HUES64 (cell line): Measurements from ENCODE around the gene PIK3R6.

ENCODE experiments used
- H3K27ac ChIP-seq: 2 replicates; pipeline ENCODE4 v1.7.0; 2013; ENCODE audit warnings: low read depth, low read length, inconsistent platforms
- H3K27me3 ChIP-seq: 2 replicates; pipeline ENCODE4 v1.6.1; 2013; ENCODE audit warnings: mild to moderate bottlenecking, low read length; ENCODE audit not compliant: insufficient read depth
- H3K36me3 ChIP-seq: 2 replicates; pipeline ENCODE4 v1.6.1; 2013; ENCODE audit warnings: mild to moderate bottlenecking, low read length; ENCODE audit not compliant: insufficient read depth
- H3K4me1 ChIP-seq: 2 replicates; pipeline ENCODE4 v1.6.1; 2013; ENCODE audit warnings: mild to moderate bottlenecking, low read length, moderate library complexity; ENCODE audit not compliant: insufficient read depth
- H3K4me3 ChIP-seq: 2 replicates; pipeline ENCODE4 v1.5.1; 2013; ENCODE audit warnings: mild to moderate bottlenecking, low read length, moderate library complexity
- H3K9ac ChIP-seq: 2 replicates; pipeline ENCODE4 v1.6.1; 2013; ENCODE audit warnings: mild to moderate bottlenecking, low read depth, low read length
- H3K9me3 ChIP-seq: 2 replicates; pipeline ENCODE4 v1.6.1; 2013; ENCODE audit warnings: low read depth, low read length; ENCODE audit not compliant: insufficient read depth
- WGBS: fragments of 150-250, 120-280 bp; methylation state at CpG from one replicate; pipeline ENCODE4 v1.1.7; 2013; ENCODE audit warnings: missing lambda C conversion rate; 5-methylcytosine and 5-hydroxymethylcytosine counted together

The PIK3R6 gene

DNA sequence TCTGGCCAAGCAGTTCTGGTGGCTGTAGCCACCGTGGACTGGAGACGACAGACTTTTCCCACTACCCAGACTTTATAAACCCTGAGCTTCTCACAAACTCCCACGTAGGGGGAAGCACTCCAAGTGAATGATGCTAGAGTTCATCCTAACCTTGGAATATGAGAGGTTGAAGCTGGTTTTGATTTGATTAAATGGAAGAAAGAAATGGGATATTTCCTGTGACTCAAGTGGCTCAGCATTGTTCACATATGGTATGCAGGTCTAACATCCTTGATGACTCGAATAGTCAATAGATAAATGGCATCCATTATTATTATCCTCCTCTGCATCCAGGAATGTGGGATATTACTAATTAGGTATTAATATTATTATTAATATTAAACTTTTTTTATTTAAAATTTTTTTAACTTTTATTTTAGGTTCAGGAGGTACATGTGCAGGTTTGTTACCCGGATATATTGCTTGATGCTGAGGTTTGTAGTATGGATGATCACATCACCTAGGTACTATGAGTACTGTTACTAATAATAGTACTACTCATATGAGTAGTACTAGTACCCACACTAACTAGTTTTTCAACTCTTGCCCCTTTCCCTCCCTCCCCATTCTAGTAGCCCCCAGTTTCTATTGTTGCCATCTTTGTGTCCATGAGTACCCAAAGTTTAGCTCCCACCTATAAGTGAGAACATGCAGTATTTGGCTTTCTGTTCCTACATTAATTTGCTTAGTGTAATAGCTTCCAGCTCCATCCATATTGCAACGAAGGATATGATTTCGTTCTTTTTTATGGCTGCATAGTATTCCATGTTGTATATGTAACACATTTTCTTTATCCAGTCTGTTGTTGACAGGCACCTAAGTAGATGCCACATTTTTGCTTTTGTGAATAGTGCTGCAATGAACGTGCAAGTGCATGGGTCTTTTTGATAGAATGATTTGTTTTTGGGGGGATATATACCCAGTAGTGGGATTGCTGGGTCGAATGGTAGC lies 22.9 kb downstream of the PIK3R6 start:
- Histone ChIP-seq H3K9me3 (no peaks in the 10 kb centered on the region), H3K4me3 (no peak overlapping the region), H3K4me1 (peaks cover 4% of the 10 kb centered on the region; the same call in 1 of the 2 replicates), H3K27ac (no peak overlapping the region), H3K27me3 (no peaks in the 10 kb centered on the region), H3K9ac (no peak overlapping the region), H3K36me3 (no peaks in the 10 kb centered on the region)
- 93% methylated on average over 5 of the region's 9 CpGs for WGBS

DNA sequence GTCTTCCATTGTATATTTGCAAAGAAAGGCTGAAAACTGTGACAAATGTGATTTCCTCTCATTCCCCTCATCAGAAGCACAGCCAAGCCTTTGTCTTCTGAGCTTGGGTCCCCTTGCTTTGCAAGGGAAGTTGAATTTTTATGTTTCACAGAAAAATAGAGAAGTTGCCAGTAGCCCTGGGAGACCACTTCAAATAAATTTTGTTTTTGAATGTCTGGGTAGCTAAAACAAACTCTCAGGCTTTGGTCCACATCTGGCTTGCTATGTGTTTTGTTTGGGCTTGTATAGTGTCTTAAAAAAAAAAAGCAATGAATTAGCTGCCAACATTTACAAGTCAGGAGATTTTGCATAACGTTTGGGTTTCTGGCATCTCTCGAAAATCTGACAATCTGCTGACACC lies 24.1 kb downstream of the PIK3R6 start:
- no peaks in the 10 kb centered on the region for H3K27me3 ChIP-seq
- no peaks in the 10 kb centered on the region for H3K9me3 ChIP-seq
- H3K27ac ChIP-seq: no peak overlapping the region
- H3K4me3 ChIP-seq: no peak overlapping the region
- peaks cover 4% of the 10 kb centered on the region; the same call in 1 of the 2 replicates for H3K4me1 ChIP-seq
- H3K36me3 ChIP-seq: no peaks in the 10 kb centered on the region
- H3K9ac ChIP-seq: no peak overlapping the region
- 90% methylated on average over 2 of the region's 2 CpGs for WGBS

GRCh38 chr17:8841844-8842243 lies 25.6 kb downstream of the PIK3R6 start:
- no peak overlapping the region for H3K27ac ChIP-seq
- peaks cover 5% of the 10 kb centered on the region; the same call in 1 of the 2 replicates for H3K4me1 ChIP-seq
- H3K4me3 ChIP-seq: no peak overlapping the region
- WGBS: 87% methylated on average over 4 of the region's 4 CpGs
- no peak overlapping the region for H3K9ac ChIP-seq
- no peaks in the 10 kb centered on the region for H3K36me3 ChIP-seq
- H3K9me3 ChIP-seq: no peaks in the 10 kb centered on the region
- no peaks in the 10 kb centered on the region for H3K27me3 ChIP-seq

DNA sequence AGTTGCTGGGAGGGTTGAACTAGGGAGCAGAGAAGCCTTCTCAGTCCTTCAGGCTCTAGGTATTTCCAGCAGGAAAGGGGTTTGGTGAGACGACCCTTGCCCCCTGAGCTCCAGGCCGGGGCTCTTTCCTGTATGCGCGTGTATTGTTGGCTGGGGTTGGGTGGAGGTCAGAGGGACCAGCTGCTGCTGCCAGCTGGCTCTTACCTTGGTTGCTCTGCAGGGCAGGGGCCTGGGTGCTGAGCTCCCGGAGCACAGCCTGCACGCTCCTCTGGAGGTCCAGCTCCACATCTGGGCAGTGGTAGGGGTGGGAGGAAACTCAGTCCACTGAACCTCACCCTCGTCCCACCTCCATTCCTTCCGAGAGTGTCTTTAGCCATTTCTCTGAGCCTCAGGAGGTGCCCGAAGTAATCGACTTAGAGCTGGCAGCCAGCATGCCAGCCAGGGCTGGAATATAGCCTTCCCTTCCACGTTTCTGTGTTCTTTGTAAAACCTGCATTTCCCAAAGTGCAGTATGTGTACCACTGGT lies 28.0 kb downstream of the PIK3R6 start:
- 83% methylated on average over 11 of the region's 11 CpGs for WGBS
- no peak overlapping the region for H3K27ac ChIP-seq
- no peaks in the 10 kb centered on the region for H3K36me3 ChIP-seq
- no peaks in the 10 kb centered on the region for H3K27me3 ChIP-seq
- no peak overlapping the region for H3K9ac ChIP-seq
- H3K9me3 ChIP-seq: no peaks in the 10 kb centered on the region
- H3K4me1 ChIP-seq: 0 out of 2 replicates have a peak, but pooled peaks cover 4% of the 10 kb centered on the region
- H3K4me3 ChIP-seq: no peak overlapping the region

GRCh38 chr17:8838551-8839095 lies 28.9 kb downstream of the PIK3R6 start:
- Histone ChIP-seq H3K27me3 (no peaks in the 10 kb centered on the region), H3K9me3 (no peaks in the 10 kb centered on the region), H3K36me3 (no peaks in the 10 kb centered on the region), H3K4me3 (no peak overlapping the region), H3K27ac (no peak overlapping the region), H3K9ac (no peak overlapping the region), H3K4me1 (0 out of 2 replicates have a peak, but pooled peaks cover 4% of the 10 kb centered on the region)
- WGBS: 94% methylated on average over 12 of the region's 12 CpGs

- Histone ChIP-seq H3K4me3 (no peak overlapping the region), H3K9me3 (no peaks in the 10 kb centered on the region), H3K27ac (no peak overlapping the region), H3K36me3 (no peaks in the 10 kb centered on the region), H3K9ac (no peak overlapping the region), H3K4me1 (0 out of 2 replicates have a peak, but pooled peaks cover 4% of the 10 kb centered on the region), H3K27me3 (no peaks in the 10 kb centered on the region)
- WGBS: 67% methylated on average over 8 of the region's 8 CpGs
Observed at GRCh38 chr17:8837563-8838075, 29.9 kb downstream of the PIK3R6 start.

- H3K36me3 ChIP-seq: no peaks in the 10 kb centered on the region
- H3K4me1 ChIP-seq: 0 out of 2 replicates have a peak, but pooled peaks cover 4% of the 10 kb centered on the region
- H3K9me3 ChIP-seq: no peaks in the 10 kb centered on the region
- no peak overlapping the region for H3K9ac ChIP-seq
- H3K27ac ChIP-seq: no peak overlapping the region
- 87% methylated on average over 13 of the region's 15 CpGs for WGBS
- no peak overlapping the region for H3K4me3 ChIP-seq
- H3K27me3 ChIP-seq: no peaks in the 10 kb centered on the region
Observed at GRCh38 chr17:8836821-8837562, 30.5 kb downstream of the PIK3R6 start.

- H3K27ac ChIP-seq: no peak overlapping the region
- no peak overlapping the region for H3K9ac ChIP-seq
- H3K27me3 ChIP-seq: no peaks in the 10 kb centered on the region
- no peak overlapping the region for H3K4me3 ChIP-seq
- no peaks in the 10 kb centered on the region for H3K36me3 ChIP-seq
- H3K4me1 ChIP-seq: 0 out of 2 replicates have a peak, but pooled peaks cover 4% of the 10 kb centered on the region
- H3K9me3 ChIP-seq: no peaks in the 10 kb centered on the region
- 89% methylated on average over 6 of the region's 6 CpGs for WGBS
Observed at GRCh38 chr17:8835631-8836364, 31.7 kb downstream of the PIK3R6 start.

- 0 out of 2 replicates have a peak, but pooled peaks cover 4% of the 10 kb centered on the region for H3K4me1 ChIP-seq
Observed at GRCh38 chr17:8835106-8835505, 32.4 kb downstream of the PIK3R6 start.

DNA sequence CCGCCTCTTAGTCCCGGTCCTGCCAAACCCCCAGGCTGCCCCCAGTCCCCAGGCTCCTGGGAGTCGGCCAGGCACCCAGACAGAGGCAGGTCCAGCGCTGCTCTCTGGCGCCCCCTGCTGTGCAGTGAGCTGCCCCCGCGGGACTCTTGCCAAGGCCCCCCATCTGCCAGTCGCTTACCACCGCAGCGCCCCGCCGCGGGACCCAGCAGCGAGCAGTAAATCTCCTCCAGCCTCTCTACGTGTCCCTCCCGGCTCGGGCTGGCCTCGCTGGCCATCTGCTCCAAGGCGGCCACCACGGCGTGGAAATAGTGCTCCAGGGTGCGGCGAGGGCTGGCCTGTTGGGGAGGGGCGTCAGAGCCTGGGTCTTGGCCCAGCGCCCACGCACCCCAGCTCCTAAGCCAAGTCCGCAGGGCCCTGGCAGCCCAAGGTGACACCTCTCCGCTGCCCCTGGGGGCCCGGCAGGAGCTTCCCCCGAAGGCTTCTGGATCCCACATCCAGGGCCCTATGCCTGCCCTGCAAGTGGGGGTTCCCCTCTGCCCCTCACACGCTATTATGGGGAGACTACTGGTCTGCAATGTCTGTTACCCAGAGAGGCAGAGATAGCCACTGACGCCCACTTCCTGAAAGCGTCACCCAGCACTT lies 34.6 kb downstream of the PIK3R6 start:
- 0 out of 2 replicates have a peak, but pooled peaks cover 4% of the 10 kb centered on the region for H3K4me1 ChIP-seq
- no peaks in the 10 kb centered on the region for H3K9me3 ChIP-seq
- no peak overlapping the region for H3K9ac ChIP-seq
- H3K36me3 ChIP-seq: no peaks in the 10 kb centered on the region
- WGBS: 71% methylated on average over 33 of the region's 33 CpGs
- H3K27ac ChIP-seq: no peak overlapping the region
- H3K4me3 ChIP-seq: no peak overlapping the region
- H3K27me3 ChIP-seq: no peaks in the 10 kb centered on the region

More at GRCh38 chr17:8835106-8835505, 32.4 kb downstream of the PIK3R6 start:
- Histone ChIP-seq H3K9me3 (no peaks in the 10 kb centered on the region), H3K27me3 (no peaks in the 10 kb centered on the region), H3K4me3 (no peak overlapping the region), H3K27ac (no peak overlapping the region), H3K9ac (no peak overlapping the region), H3K36me3 (no peaks in the 10 kb centered on the region)
- 90% methylated on average over 14 of the region's 14 CpGs for WGBS
